Ovary (tissue), 9 donors: ENCODE data around the gene NDUFS8. TPM values are rescaled to one million over a fixed set of nuclear protein-coding genes. Genes with fewer than 3 reads are reported as not detected.

ENCODE experiments used
- DNase-seq, 5 donors: peaks; one replicate each; pipeline ENCODE4 v3.0.0-alpha.2; 2019 to 2020
- H3K27ac ChIP-seq, 2 donors: fragments of 200-600 bp; one replicate each; pipeline versions ENCODE4 v1.5.1 to v1.8.0; 2019 to 2022
- H3K27me3 ChIP-seq: fragments of 200-600 bp; one replicate; pipeline ENCODE4 v1.8.0; 2022
- H3K36me3 ChIP-seq: fragments of 200-600 bp; sonication (generic); one replicate; pipeline ENCODE4 v1.5.1; 2019
- H3K4me1 ChIP-seq: one replicate; pipeline ENCODE4 v1.8.1; 2013; ENCODE audit warnings: mild to moderate bottlenecking, moderate library complexity; ENCODE audit not compliant: insufficient read depth
- H3K4me3 ChIP-seq: fragments of 200-600 bp; sonication (generic); one replicate; pipeline ENCODE4 v1.5.1; 2017
- H3K9me3 ChIP-seq, 2 donors: fragments of 200-600 bp in 1 of 2; sonication (generic) in 1 of 2; one replicate each; pipeline versions ENCODE4 v1.5.1 to v1.8.1; 2013 to 2019; ENCODE audit warnings: mild to moderate bottlenecking in 1 of 2, moderate library complexity in 1 of 2
- CTCF ChIP-seq, 3 donors: fragments of 450-650 bp in 2 of 3; fragments of 200-600 bp in 1 of 3; IDR thresholded peaks; one replicate each; pipeline versions ENCODE4 v1.5.1 to v1.8.0; 2016 to 2022; ENCODE audit warnings: antibody characterized with exemption in 3 of 3, mild to moderate bottlenecking in 1 of 3
- EP300 ChIP-seq: sonication (generic); formaldehyde crosslinking; IDR thresholded peaks from one replicate; pipeline ENCODE4 v1.6.1; 2017; ENCODE audit warnings: antibody characterized with exemption
- POLR2A ChIP-seq: fragments of 450-650 bp; IDR thresholded peaks from one replicate; pipeline ENCODE4 v1.6.1; 2017; ENCODE audit warnings: antibody characterized with exemption, mild to moderate bottlenecking, moderate library complexity
- WGBS, 3 donors: extraction: QIAGEN DNeasy Blood & Tissue Kit in 1 of 3; methylation state at CpG; one replicate each; pipeline versions ENCODE4 v1.1.5 to v1.1.7; 2013 to 2017; 5-methylcytosine and 5-hydroxymethylcytosine counted together
- intact Hi-C, 4 donors: fragments of 100-400 bp; cut with DNase I; formaldehyde crosslinking; loops; one replicate each; pipeline versions ENCODE4 v1.11.0 to v1.15.1; 2022 to 2023
- polyA plus RNA-seq, 2 donors: library from polyadenylated mRNA; stranded (reverse); fragments of 200-250 nt in 1 of 2; fragments of 350-450 nt in 1 of 2; fragmentation: Illumina TruSeq in 1 of 2; extraction: RNeasy Lipid Tissue Mini Kit (QIAGEN cat#74804) in 1 of 2; gene quantifications; one replicate each; pipeline ENCODE4 v1.2.3, GENCODE V29; 2013 to 2014
- total RNA-seq, 7 donors: library from RNA; depleted of rRNA in 2 of 7; stranded (reverse); fragments of >200 nt in 2 of 7; fragmentation: NEBNext Ultra II Directional in 3 of 7; extraction: Animal tissue kit (Norgen Biotek cat#: 25700) in 3 of 7; gene quantifications; one replicate each; pipeline versions ENCODE4 v1.1.0 to v1.2.4, GENCODE V29; 2016 to 2023
- donor health status: DM: no; HTN: no; CAD: no; lungs with moderate emphysema.
- donor health status: DM: no; HTN: no; CAD: no.
- donor health status: Bipolar disorder and iron deficiency.
- donor health status: DM: yes; HTN: yes; CAD: no.
- donor health status: DM: no; HTN: no; CAD: no.
- donor health status: DM: yes; HTN: yes; CAD: no.

The NDUFS8 gene
- total and polyA plus RNA-seq, 9 donors: 15.3 to 163 (median 101) TPM

GRCh38 chr11:68049509-68050370, 19.3 kb downstream of the NDUFS8 start:
- no peaks in the 10 kb centered on the region for H3K9me3 ChIP-seq
- no peak overlapping the region for H3K27ac ChIP-seq
- peak in 1 of 5 donors; percentile 27 for DNase-seq
- intact Hi-C loops: loop anchor here in 3 of 4 donors (10.0 kb wide), 3 partner anchors 45 to 155 kb away; no protein-coding TSS in a partner anchor
- TF ChIP-seq EP300: no peak
- no peak for TF ChIP-seq POLR2A
- no peak for TF ChIP-seq CTCF (IDR thresholded peaks at IDR 0.05)
- no peak overlapping the region for H3K4me3 ChIP-seq
- 82 to 90% (median 85%) methylated on average over 37 to 40 of the region's 40 CpGs for WGBS, 3 donors
- no peaks in the 10 kb centered on the region for H3K36me3 ChIP-seq
- no peaks in the 10 kb centered on the region for H3K4me1 ChIP-seq
- no peaks in the 10 kb centered on the region for H3K27me3 ChIP-seq

- no peaks in the 10 kb centered on the region for H3K36me3 ChIP-seq
- no peak for DNase-seq
These were observed 19.9 kb downstream of the NDUFS8 start for GRCh38 chr11:68050371-68050841.

GRCh38 chr11:68051191-68052136, 21.0 kb downstream of the NDUFS8 start:
- no peaks in the 10 kb centered on the region for H3K36me3 ChIP-seq
- no peak overlapping the region for H3K4me3 ChIP-seq
- TF ChIP-seq EP300 (no peak), CTCF (IDR thresholded peaks at IDR 0.05) (no peak), POLR2A (no peak)
- no peaks in the 10 kb centered on the region for H3K4me1 ChIP-seq
- WGBS, 3 donors: 66 to 72% (median 69%) methylated on average over 13 to 14 of the region's 14 CpGs
- H3K27me3 ChIP-seq: no peaks in the 10 kb centered on the region
- intact Hi-C loops: no loop called here
- no peaks in the 10 kb centered on the region for H3K9me3 ChIP-seq
- no peak overlapping the region for H3K27ac ChIP-seq
- peak in 1 of 5 donors; percentile 19 for DNase-seq

More at GRCh38 chr11:68050371-68050841, 19.9 kb downstream of the NDUFS8 start:
- intact Hi-C loops: no loop called here
- no peaks in the 10 kb centered on the region for H3K27me3 ChIP-seq
- no peak overlapping the region for H3K4me3 ChIP-seq
- no peaks in the 10 kb centered on the region for H3K9me3 ChIP-seq
- no peaks in the 10 kb centered on the region for H3K4me1 ChIP-seq
- TF ChIP-seq POLR2A: no peak
- TF ChIP-seq CTCF (IDR thresholded peaks at IDR 0.05): no peak
- TF ChIP-seq EP300: no peak
- H3K27ac ChIP-seq: no peak overlapping the region
- 89 to 94% (median 93%) methylated on average over 16 to 18 of the region's 18 CpGs for WGBS, 3 donors

- 82 to 84% (median 83%) methylated on average over 15 of the region's 15 CpGs for WGBS, 3 donors
These were observed 21.8 kb downstream of the NDUFS8 start for GRCh38 chr11:68052137-68052873.

More at GRCh38 chr11:68052137-68052873, 21.8 kb downstream of the NDUFS8 start:
- TF ChIP-seq CTCF (IDR thresholded peaks at IDR 0.05): no peak
- no peaks in the 10 kb centered on the region for H3K9me3 ChIP-seq
- no peaks in the 10 kb centered on the region for H3K27me3 ChIP-seq
- intact Hi-C loops: no loop called here
- H3K4me1 ChIP-seq: no peaks in the 10 kb centered on the region
- no peak overlapping the region for H3K27ac ChIP-seq
- H3K4me3 ChIP-seq: no peak overlapping the region
- H3K36me3 ChIP-seq: no peaks in the 10 kb centered on the region
- DNase-seq: no peak
